PC-3 (cell line): ENCODE measurements around the gene MTRF1. TPM values are rescaled to one million over a fixed set of nuclear protein-coding genes. Genes with fewer than 3 reads are reported as not detected.
A peak's percentile ranks its signal among the peaks of the same experiment; 100 is the strongest.

ENCODE experiments used
- ATAC-seq: fragments of 200-7000 bp; cut with Tn5 transposase; 2 replicates; pipeline ENCODE4 v1.9.1; 2020; ENCODE audit warnings: mild to moderate bottlenecking, moderate library complexity
- BruUV-seq: library from RNA; stranded (reverse); fragments of 400-500 nt; replicated peaks from 2 replicates; lab custom pipeline; 2021; lab: Mats Ljungman, UMichigan
- CTCF ChIA-PET: fragments of 300-600 bp; sonication (Branson Sonifier 250); formaldehyde crosslinking; loops from one replicate; lab custom pipeline; 2022; ENCODE audit warnings: antibody characterized with exemption; lab: Charles Lee
- POLR2A ChIA-PET: fragments of 300-600 bp; sonication (Branson Sonifier 250); formaldehyde crosslinking; loops from one replicate; lab custom pipeline; 2022; ENCODE audit warnings: antibody characterized with exemption; ENCODE audit not compliant: unreplicated experiment; lab: Charles Lee
- DNase-seq: peaks from one replicate; pipeline ENCODE4 v3.0.0-alpha.2; 2015
- H2AFZ ChIP-seq: fragments of 300-600 bp; sonication (generic); 2 replicates; pipeline ENCODE4 v1.6.0; 2016; ENCODE audit warnings: antibody characterized with exemption, low read length
- H3F3A ChIP-seq: fragments of 300-600 bp; sonication (generic); one replicate; pipeline ENCODE4 v1.6.0; 2017; ENCODE audit warnings: antibody characterized with exemption, low read length, control low read depth, mild to moderate bottlenecking; ENCODE audit not compliant: unreplicated experiment
- H3K27ac ChIP-seq: fragments of 300-600 bp; sonication (generic); 2 replicates; pipeline ENCODE4 v1.5.1; 2016; ENCODE audit warnings: mild to moderate bottlenecking, low read length
- H3K27me3 ChIP-seq: fragments of 300-600 bp; sonication (generic); 2 replicates; pipeline ENCODE4 v1.6.1; 2016; ENCODE audit warnings: low read length, mixed read lengths
- H3K36me3 ChIP-seq: fragments of 300-600 bp; sonication (generic); 2 replicates; pipeline ENCODE4 v1.6.1; 2016; ENCODE audit warnings: low read depth, mixed run types, low read length, mixed read lengths
- H3K4me1 ChIP-seq: fragments of 300-600 bp; sonication (generic); 2 replicates; pipeline ENCODE4 v1.5.1; 2016; ENCODE audit warnings: low read length; ENCODE audit not compliant: insufficient read depth
- H3K4me2 ChIP-seq: fragments of 300-600 bp; sonication (generic); 2 replicates; pipeline ENCODE4 v1.6.0; 2016; ENCODE audit warnings: low read length
- H3K4me3 ChIP-seq: fragments of 300-600 bp; sonication (generic); 2 replicates; pipeline ENCODE4 v1.5.1; 2016; ENCODE audit warnings: mild to moderate bottlenecking, low read length, mixed read lengths
- H3K79me2 ChIP-seq: fragments of 300-600 bp; sonication (generic); 2 replicates; pipeline ENCODE4 v1.6.1; 2017; ENCODE audit warnings: low read length, mixed read lengths
- H3K9ac ChIP-seq: fragments of 300-600 bp; sonication (generic); 2 replicates; pipeline ENCODE4 v1.6.0; 2016; ENCODE audit warnings: mild to moderate bottlenecking, low read length
- H3K9me2 ChIP-seq: fragments of 300-600 bp; sonication (generic); replicated peaks from 2 replicates; pipeline ENCODE4 v1.6.1; 2016; ENCODE audit warnings: mixed run types, low read length, mixed read lengths
- H3K9me3 ChIP-seq: fragments of 300-600 bp; sonication (generic); 2 replicates; pipeline ENCODE4 v1.6.1; 2016; ENCODE audit warnings: low read length, mixed read lengths
- H4K20me1 ChIP-seq: fragments of 300-600 bp; sonication (generic); 2 replicates; pipeline ENCODE4 v1.6.1; 2016; ENCODE audit warnings: low read length, mixed read lengths
- EZH2 ChIP-seq: fragments of 300-600 bp; sonication (generic); IDR thresholded peaks from one replicate; pipeline ENCODE4 v1.6.1; 2017; ENCODE audit warnings: antibody characterized with exemption, mild to moderate bottlenecking, low read length; ENCODE audit not compliant: unreplicated experiment
- EZH2phosphoT487 ChIP-seq: fragments of 300-600 bp; sonication (generic); IDR thresholded peaks from 2 replicates; pipeline ENCODE4 v1.6.1; 2018; ENCODE audit warnings: mild to moderate bottlenecking, antibody characterized with exemption, low read length, borderline replicate concordance
- intact Hi-C: fragments of 100-400 bp; cut with micrococcal nuclease; formaldehyde crosslinking; loops from 2 replicates; pipeline ENCODE4 v1.9.0; 2023
- total RNA-seq: library from RNA; depleted of rRNA; stranded (reverse); fragments of >200 nt; gene quantifications from 2 replicates; pipeline ENCODE4 v1.2.3, GENCODE V29; 2014
- TF ChIP-seq, protein P1 (sequence below): fragments of 300-600 bp; sonication (generic); conservative IDR thresholded peaks from 2 replicates; pipeline ENCODE4 v1.5.1; 2017; ENCODE audit warnings: antibody characterized with exemption, low read depth, mild to moderate bottlenecking, low read length

MTRF1 gene
- total RNA-seq, 1 experiment from 2014 or later, result 4.7 TPM

DNA sequence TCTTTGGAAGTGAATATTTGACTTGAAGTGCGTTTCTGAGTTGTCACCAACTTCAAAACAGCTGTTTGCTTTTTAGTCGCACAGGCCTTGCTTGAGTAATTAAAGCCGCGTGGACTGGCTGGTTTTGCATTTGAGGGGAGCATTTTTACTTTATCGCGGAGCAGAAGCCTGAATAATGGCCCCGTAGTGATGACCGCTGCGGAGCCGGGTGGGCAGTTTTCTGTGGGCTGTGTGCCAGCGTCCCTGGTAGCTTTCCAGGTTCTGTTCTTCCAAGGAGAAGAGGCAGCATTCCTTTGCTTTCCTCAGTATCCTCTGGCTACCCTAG lies 48.8 kb upstream of the MTRF1 start:
- Histone ChIP-seq H3K9me2 (no peaks in the 10 kb centered on the region), H3K4me3 (peak overlapping the region; percentile 89), H3K27ac (peak overlapping the region; percentile 68), H3K9me3 (no peaks in the 10 kb centered on the region), H4K20me1 (peaks cover 19% of the 10 kb centered on the region; the same call in 1 of the 2 replicates), H3K4me2 (peak overlapping the region; percentile 81), H3K79me2 (peaks cover 61% of the 10 kb centered on the region), H3F3A (no peaks in the 10 kb centered on the region), H2AFZ (peak overlapping the region; percentile 52; the same call in 1 of the 2 replicates), H3K36me3 (no peaks in the 10 kb centered on the region), H3K27me3 (no peaks in the 10 kb centered on the region), H3K9ac (peak overlapping the region; percentile 98), H3K4me1 (peaks cover 18% of the 10 kb centered on the region; the same call in 1 of the 2 replicates)
- peak; percentile 35 for DNase-seq
- CTCF ChIA-PET, result no interaction called here
- POLR2A ChIA-PET, result no interaction called here
- intact Hi-C loops, result loop anchor here (10.0 kb wide), 2 partner anchors 177 to 247 kb away; partner anchors contain the start of genes KBTBD6 and WBP4
- TSS peak; percentile 43 for BruUV-seq
- TF ChIP-seq EZH2phosphoT487 (no peak), EZH2 (no peak)
- TF ChIP-seq, protein P1, sequence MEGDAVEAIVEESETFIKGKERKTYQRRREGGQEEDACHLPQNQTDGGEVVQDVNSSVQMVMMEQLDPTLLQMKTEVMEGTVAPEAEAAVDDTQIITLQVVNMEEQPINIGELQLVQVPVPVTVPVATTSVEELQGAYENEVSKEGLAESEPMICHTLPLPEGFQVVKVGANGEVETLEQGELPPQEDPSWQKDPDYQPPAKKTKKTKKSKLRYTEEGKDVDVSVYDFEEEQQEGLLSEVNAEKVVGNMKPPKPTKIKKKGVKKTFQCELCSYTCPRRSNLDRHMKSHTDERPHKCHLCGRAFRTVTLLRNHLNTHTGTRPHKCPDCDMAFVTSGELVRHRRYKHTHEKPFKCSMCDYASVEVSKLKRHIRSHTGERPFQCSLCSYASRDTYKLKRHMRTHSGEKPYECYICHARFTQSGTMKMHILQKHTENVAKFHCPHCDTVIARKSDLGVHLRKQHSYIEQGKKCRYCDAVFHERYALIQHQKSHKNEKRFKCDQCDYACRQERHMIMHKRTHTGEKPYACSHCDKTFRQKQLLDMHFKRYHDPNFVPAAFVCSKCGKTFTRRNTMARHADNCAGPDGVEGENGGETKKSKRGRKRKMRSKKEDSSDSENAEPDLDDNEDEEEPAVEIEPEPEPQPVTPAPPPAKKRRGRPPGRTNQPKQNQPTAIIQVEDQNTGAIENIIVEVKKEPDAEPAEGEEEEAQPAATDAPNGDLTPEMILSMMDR, result no peak
- peak; percentile 8; the same call in 1 of the 2 replicates for ATAC-seq

DNA sequence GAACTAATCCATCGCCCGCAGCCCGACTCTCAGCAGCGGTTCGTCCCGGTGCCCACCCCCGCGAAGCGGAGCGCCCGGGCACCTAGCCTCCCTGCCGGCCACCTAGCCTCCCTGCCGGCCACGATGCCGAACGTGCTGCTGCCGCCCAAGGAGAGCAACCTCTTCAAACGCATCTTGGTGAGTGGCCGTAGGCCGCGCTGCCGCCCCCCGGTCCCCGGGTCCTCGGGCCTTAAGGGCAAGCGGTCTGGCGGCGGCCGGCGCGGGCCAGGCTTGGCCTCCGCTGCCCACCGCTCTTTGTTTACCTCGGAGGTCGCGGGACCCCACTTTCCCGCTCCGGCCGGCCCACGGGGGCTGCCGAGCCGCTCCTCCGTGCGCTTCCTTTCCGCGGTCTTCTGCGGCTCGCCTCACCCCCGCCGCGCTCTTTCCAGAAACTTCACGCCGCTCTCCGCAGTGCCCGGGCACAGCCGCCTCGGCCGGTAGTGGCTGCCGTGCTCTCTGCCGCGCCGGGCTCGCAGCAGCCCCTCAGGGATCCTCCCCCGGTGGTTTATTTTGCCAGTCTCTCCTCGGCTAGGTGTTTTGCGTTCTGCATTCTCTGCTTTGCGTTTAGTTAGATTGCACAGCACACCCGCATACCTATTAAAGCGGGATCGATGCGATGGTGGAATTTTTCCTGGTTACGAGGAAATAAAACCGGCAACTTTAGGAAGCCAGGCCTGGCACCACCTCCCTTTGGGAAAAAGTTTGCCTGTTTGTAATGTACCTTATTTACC lies 48.2 kb upstream of the MTRF1 start:
- H3K79me2 ChIP-seq, result peaks cover 55% of the 10 kb centered on the region
- peak overlapping the region; percentile 98 for H3K9ac ChIP-seq
- intact Hi-C loops, result loop anchor here (1.0 to 10.0 kb wide), 3 partner anchors 26 to 247 kb away; partner anchors contain the start of genes KBTBD6 and WBP4
- ATAC-seq (peak; percentile 56), DNase-seq (peak; percentile 15)
- POLR2A ChIA-PET, result no interaction called here
- H4K20me1 ChIP-seq, result peaks cover 19% of the 10 kb centered on the region; the same call in 1 of the 2 replicates
- H3K4me2 ChIP-seq, result peak overlapping the region; percentile 81
- H3K9me2 ChIP-seq, result no peaks in the 10 kb centered on the region
- H3K27ac ChIP-seq, result peak overlapping the region; percentile 68
- no peaks in the 10 kb centered on the region for H3K9me3 ChIP-seq
- peak overlapping the region; percentile 52 for H2AFZ ChIP-seq
- H3K4me3 ChIP-seq, result peak overlapping the region; percentile 89
- no peak for TF ChIP-seq EZH2
- TF ChIP-seq, protein P1, result no peak
- CTCF ChIA-PET, result no interaction called here
- H3K36me3 ChIP-seq, result no peaks in the 10 kb centered on the region
- peaks cover 18% of the 10 kb centered on the region; the same call in 1 of the 2 replicates for H3K4me1 ChIP-seq
- H3F3A ChIP-seq, result no peaks in the 10 kb centered on the region
- H3K27me3 ChIP-seq, result no peaks in the 10 kb centered on the region
- BruUV-seq, result no TSS peak

DNA sequence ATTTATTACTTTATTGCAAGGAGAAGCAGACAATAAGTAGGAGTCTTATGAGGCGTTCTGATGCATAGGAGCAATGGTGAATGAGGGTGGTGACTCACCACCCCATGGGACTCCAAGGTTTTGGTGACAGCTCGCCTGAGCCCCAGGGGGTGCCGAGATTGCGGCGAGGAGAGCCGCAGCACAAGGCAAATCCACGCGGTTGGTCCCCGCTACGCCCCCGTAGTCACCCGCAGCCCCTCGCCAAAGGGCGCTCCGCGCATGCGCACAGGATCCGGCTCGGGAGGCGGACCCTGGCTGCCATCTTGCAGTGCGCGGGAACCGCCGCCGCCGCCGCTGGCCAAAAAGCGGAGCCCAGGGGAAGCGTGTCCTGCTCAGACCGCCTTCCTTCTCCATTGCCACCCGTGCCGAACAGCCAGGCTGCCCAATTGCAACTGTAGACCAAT lies 47.6 kb upstream of the MTRF1 start, which contains the start of gene NAA16:
Gene NAA16 (plus strand): TSS at position 305 of the 443 bp plus-strand sequence. CDS start 262 bp downstream, outside the sequence.
- CTCF ChIA-PET, result no interaction called here
- intact Hi-C loops, result loop anchor here (1.0 to 10.0 kb wide), 3 partner anchors 26 to 246 kb away; partner anchors contain the start of genes KBTBD6 and WBP4
- POLR2A ChIA-PET, result no interaction called here

More for the DNA sequence above, 47.6 kb upstream of the MTRF1 start, which contains the start of gene NAA16:
- peak within 1 kb of the TSS; percentile 98 for H3K9ac ChIP-seq
- no peak for TF ChIP-seq EZH2phosphoT487
- TF ChIP-seq EZH2, result no peak
- TF ChIP-seq, protein P1, result no peak
- peak within 1 kb of the TSS; percentile 89 for H3K4me3 ChIP-seq
- H3K9me3 ChIP-seq, result no peaks in the 10 kb centered on the region
- H4K20me1 ChIP-seq, result peaks cover 19% of the 10 kb centered on the region; the same call in 1 of the 2 replicates
- BruUV-seq, result no TSS peak
- H3K36me3 ChIP-seq, result no peaks in the 10 kb centered on the region
- no peaks in the 10 kb centered on the region for H3K27me3 ChIP-seq
- H3K4me1 ChIP-seq, result peaks cover 18% of the 10 kb centered on the region; the same call in 1 of the 2 replicates
- H3K9me2 ChIP-seq, result no peaks in the 10 kb centered on the region
- peak within 1 kb of the TSS; percentile 52 for H2AFZ ChIP-seq
- H3K79me2 ChIP-seq, result peaks cover 49% of the 10 kb centered on the region
- DNase-seq (peak; percentile 86), ATAC-seq (peak; percentile 77)
- no peaks in the 10 kb centered on the region for H3F3A ChIP-seq
- peak within 1 kb of the TSS; percentile 81 for H3K4me2 ChIP-seq
- H3K27ac ChIP-seq, result peak within 1 kb of the TSS; percentile 68
